HCT116 (cell line): ENCODE data around the gene HOXD1. TPM values are rescaled to one million over a fixed set of nuclear protein-coding genes. Genes with fewer than 3 reads are reported as not detected.

Source experiments
- ATAC-seq: fragments of 200-7000 bp; cut with Tn5 transposase; 2 replicates; pipeline ENCODE4 v1.9.1; 2020; ENCODE audit warnings: mild to moderate bottlenecking, moderate library complexity
- BruUV-seq: library from RNA; stranded (reverse); fragments of 400-500 nt; replicated peaks from 2 replicates; lab custom pipeline; 2021; lab: Mats Ljungman, UMichigan
- CTCF ChIA-PET: fragments of 300-600 bp; sonication (Branson Sonifier 250); formaldehyde crosslinking; loops from one replicate; lab custom pipeline; 2021; ENCODE audit warnings: antibody characterized with exemption; lab: Charles Lee
- POLR2A ChIA-PET: fragments of 300-600, 350-600 bp; sonication (Branson Sonifier 250); formaldehyde crosslinking; loops from one replicate; lab custom pipeline; 2021; ENCODE audit warnings: antibody characterized with exemption; lab: Charles Lee
- RAD21 ChIA-PET, 2 experiments: fragments of 300-600 bp; sonication (Branson Sonifier 250); formaldehyde crosslinking; loops; one replicate each; lab custom pipeline; 2023; ENCODE audit warnings: low total read pairs in 2 of 2; ENCODE audit not compliant: uncharacterized antibody in 2 of 2, unreplicated experiment in 2 of 2, low non-redundant PET in 1 of 2; lab: Charles Lee
- DNase-seq: peaks from one replicate; pipeline ENCODE4 v3.0.0-alpha.2; 2010; ENCODE audit warnings: low read depth, low spot score
- H2AFZ ChIP-seq: fragments of 200-600 bp; shearing (Covaris generic), sonication (generic); 2 replicates; pipeline ENCODE4 v1.6.1; 2017; ENCODE audit warnings: low read depth, mixed run types, mixed read lengths, antibody characterized with exemption, low read length; ENCODE audit not compliant: poor library complexity, severe bottlenecking
- H3K27ac ChIP-seq: 2 replicates; pipeline ENCODE4 v1.5.1; 2012; ENCODE audit warnings: low read depth, low read length
- H3K27me3 ChIP-seq: fragments of 200-600 bp; sonication (generic); 2 replicates; pipeline ENCODE4 v1.6.1; 2016; ENCODE audit warnings: mixed run types, low read length, mixed read lengths; ENCODE audit not compliant: insufficient read depth
- H3K36me3 ChIP-seq, 2 experiments: fragments of 200-500 bp in 1 of 2; fragments of 200-600 bp in 1 of 2; sonication (Bioruptor generic) in 1 of 2; sonication (generic) in 1 of 2; 2 replicates each; pipeline versions ENCODE4 v1.5.1 to v1.6.1; 2014 to 2016; ENCODE audit warnings: low read length in 2 of 2, inconsistent platforms in 1 of 2, mixed read lengths in 1 of 2, mixed run types in 1 of 2; ENCODE audit not compliant: insufficient read depth in 2 of 2, control insufficient read depth in 1 of 2
- H3K4me1 ChIP-seq, 2 experiments: fragments of 200-600 bp in 1 of 2; sonication (generic) in 1 of 2; 2 replicates each; pipeline versions ENCODE4 v1.5.1 to v1.6.1; 2012 to 2017; ENCODE audit warnings: low read length in 2 of 2, inconsistent platforms in 1 of 2, mild to moderate bottlenecking in 1 of 2, mixed read lengths in 1 of 2, mixed run types in 1 of 2, moderate library complexity in 1 of 2; ENCODE audit not compliant: insufficient read depth in 2 of 2, control insufficient read depth in 1 of 2
- H3K4me2 ChIP-seq: fragments of 200-600 bp; sonication (generic); 2 replicates; pipeline ENCODE4 v1.6.1; 2017; ENCODE audit warnings: mixed run types, low read length, mixed read lengths
- H3K4me3 ChIP-seq, 2 experiments: fragments of 200-600 bp in 1 of 2; sonication (generic) in 1 of 2; replicated peaks in 1 of 2; 2 replicates each; pipeline ENCODE4 v1.5.1; 2011 to 2016; ENCODE audit warnings: low read length in 2 of 2, control low read depth in 1 of 2, low read depth in 1 of 2, mild to moderate bottlenecking in 1 of 2, mixed read lengths in 1 of 2, mixed run types in 1 of 2
- H3K79me2 ChIP-seq: fragments of 200-600 bp; sonication (generic); 2 replicates; pipeline ENCODE4 v1.6.1; 2017; ENCODE audit warnings: mild to moderate bottlenecking, mixed run types, low read length, moderate library complexity, mixed read lengths; ENCODE audit not compliant: insufficient read depth
- H3K9ac ChIP-seq: fragments of 200-600 bp; sonication (generic); 2 replicates; pipeline ENCODE4 v1.6.1; 2016; ENCODE audit warnings: low read length, mixed read lengths
- H3K9me2 ChIP-seq: fragments of 200-600 bp; sonication (generic), shearing (Covaris generic); 2 replicates; pipeline ENCODE4 v1.6.1; 2017; ENCODE audit warnings: mixed run types, mild to moderate bottlenecking, moderate library complexity; ENCODE audit not compliant: insufficient read depth
- H3K9me3 ChIP-seq, 2 experiments: fragments of 200-500 bp in 1 of 2; fragments of 200-600 bp in 1 of 2; sonication (Bioruptor generic) in 1 of 2; sonication (generic) in 1 of 2; 2 replicates each; pipeline ENCODE4 v1.6.1; 2014 to 2017; ENCODE audit warnings: low read length in 2 of 2, mixed read lengths in 2 of 2, inconsistent platforms in 1 of 2, low read depth in 1 of 2, mild to moderate bottlenecking in 1 of 2, mixed run types in 1 of 2, moderate library complexity in 1 of 2; ENCODE audit not compliant: control insufficient read depth in 1 of 2, insufficient read depth in 1 of 2
- H4K20me1 ChIP-seq: fragments of 200-600 bp; sonication (generic), shearing (Covaris generic); 2 replicates; pipeline ENCODE4 v1.6.1; 2017; ENCODE audit warnings: mixed run types, mild to moderate bottlenecking, moderate library complexity; ENCODE audit not compliant: insufficient read depth
- ATF3 ChIP-seq: IDR thresholded peaks from 2 replicates; pipeline ENCODE4 v1.6.1; 2012
- CEBPB ChIP-seq: IDR thresholded peaks from 2 replicates; pipeline ENCODE4 v1.6.1; 2012; ENCODE audit warnings: low read depth
- EZH2phosphoT487 ChIP-seq: fragments of 200-600 bp; IDR thresholded peaks from 2 replicates; pipeline ENCODE4 v1.6.1; 2018; ENCODE audit warnings: antibody characterized with exemption, borderline replicate concordance
- JUND ChIP-seq: IDR thresholded peaks from 2 replicates; pipeline ENCODE4 v1.6.1; 2012
- POLR2AphosphoS5 ChIP-seq: IDR thresholded peaks from 2 replicates; pipeline ENCODE4 v1.6.1; 2011; ENCODE audit warnings: mild to moderate bottlenecking, low read depth, low read length, moderate library complexity
- SP1 ChIP-seq: IDR thresholded peaks from 2 replicates; pipeline ENCODE4 v1.6.1; 2012; ENCODE audit warnings: low read depth
- SRF ChIP-seq: IDR thresholded peaks from 2 replicates; pipeline ENCODE4 v1.6.1; 2012; ENCODE audit warnings: low read depth
- YY1 ChIP-seq: IDR thresholded peaks from 2 replicates; pipeline ENCODE4 v1.6.1; 2011; ENCODE audit warnings: low read length, low read depth, moderate library complexity, mild to moderate bottlenecking; ENCODE audit not compliant: insufficient replicate concordance; ENCODE audit errors: extremely low read depth
- intact Hi-C: fragments of 100-400 bp; cut with micrococcal nuclease; formaldehyde crosslinking; loops from 2 replicates; pipeline ENCODE4 v1.10.0; 2022
- total RNA-seq: library from RNA; stranded (reverse); gene quantifications from one replicate; pipeline ENCODE4 v1.2.1, GENCODE V29; 2021; ENCODE audit not compliant: unreplicated experiment
- TF ChIP-seq, protein P1 (sequence below): IDR thresholded peaks from 2 replicates; pipeline ENCODE4 v1.6.1; 2012; ENCODE audit warnings: low read depth

The HOXD1 gene
- total RNA-seq, 1 experiment from 2014 or later = not detected

DNA sequence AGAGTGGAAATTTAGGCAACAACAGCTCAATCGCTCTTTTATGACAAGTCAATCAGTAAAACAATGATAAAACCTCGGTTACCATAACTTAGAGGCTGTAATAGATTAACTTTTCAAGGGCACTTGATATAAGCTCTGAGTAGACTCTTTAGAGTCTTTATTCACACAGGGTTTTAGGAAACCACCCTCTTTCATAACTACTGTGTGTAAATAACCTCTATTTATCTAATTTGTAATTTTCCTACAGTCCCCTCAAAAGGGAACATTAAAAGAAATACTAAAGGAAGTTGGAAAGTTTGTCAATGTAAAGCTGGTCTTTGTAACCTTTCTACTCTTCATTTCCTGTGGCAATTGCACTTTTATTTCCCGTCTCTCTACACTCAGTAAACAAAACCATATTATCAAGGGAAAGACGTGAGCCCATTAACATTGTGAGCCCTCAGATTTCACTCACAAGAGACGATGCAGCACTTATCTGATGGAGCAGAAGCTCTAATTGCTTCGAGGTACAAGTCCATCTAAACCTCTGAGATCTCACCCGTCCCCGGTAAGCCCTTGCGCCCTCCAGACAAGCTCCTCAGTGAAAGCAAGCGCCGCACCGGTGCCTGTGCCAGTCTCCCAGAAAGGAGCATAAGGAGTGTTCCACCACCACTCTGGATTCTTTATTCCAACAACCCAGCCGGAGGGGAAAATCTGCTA is 1.1 kb upstream of the HOXD1 start:
- ATAC-seq (no peak), DNase-seq (no peak)
- no peaks in the 10 kb centered on the region for H4K20me1 ChIP-seq
- ChIA-PET POLR2A (no interaction called here), RAD21 (no interaction called here), CTCF (no interaction called here)
- intact Hi-C loops = no loop called here
- H2AFZ ChIP-seq = no peak overlapping the region
- H3K9me3 ChIP-seq = no peaks in the 10 kb centered on the region
- H3K4me3 ChIP-seq = no peak overlapping the region
- H3K27me3 ChIP-seq = no peaks in the 10 kb centered on the region
- H3K4me1 ChIP-seq = peaks cover 0 to 6% of the 10 kb centered on the region in 2 experiments; a peak in 1 of 4 replicates
- H3K36me3 ChIP-seq = no peaks in the 10 kb centered on the region
- H3K9ac ChIP-seq = no peak overlapping the region
- peak overlapping the region; percentile 57; the same call in 1 of the 2 replicates for H3K4me2 ChIP-seq
- H3K9me2 ChIP-seq = no peaks in the 10 kb centered on the region
- TF ChIP-seq YY1 = no peak
- TF ChIP-seq CEBPB = no peak
- TF ChIP-seq EZH2phosphoT487 = no peak
- no peak for TF ChIP-seq JUND
- TF ChIP-seq POLR2AphosphoS5 = no peak
- TF ChIP-seq, protein P1, sequence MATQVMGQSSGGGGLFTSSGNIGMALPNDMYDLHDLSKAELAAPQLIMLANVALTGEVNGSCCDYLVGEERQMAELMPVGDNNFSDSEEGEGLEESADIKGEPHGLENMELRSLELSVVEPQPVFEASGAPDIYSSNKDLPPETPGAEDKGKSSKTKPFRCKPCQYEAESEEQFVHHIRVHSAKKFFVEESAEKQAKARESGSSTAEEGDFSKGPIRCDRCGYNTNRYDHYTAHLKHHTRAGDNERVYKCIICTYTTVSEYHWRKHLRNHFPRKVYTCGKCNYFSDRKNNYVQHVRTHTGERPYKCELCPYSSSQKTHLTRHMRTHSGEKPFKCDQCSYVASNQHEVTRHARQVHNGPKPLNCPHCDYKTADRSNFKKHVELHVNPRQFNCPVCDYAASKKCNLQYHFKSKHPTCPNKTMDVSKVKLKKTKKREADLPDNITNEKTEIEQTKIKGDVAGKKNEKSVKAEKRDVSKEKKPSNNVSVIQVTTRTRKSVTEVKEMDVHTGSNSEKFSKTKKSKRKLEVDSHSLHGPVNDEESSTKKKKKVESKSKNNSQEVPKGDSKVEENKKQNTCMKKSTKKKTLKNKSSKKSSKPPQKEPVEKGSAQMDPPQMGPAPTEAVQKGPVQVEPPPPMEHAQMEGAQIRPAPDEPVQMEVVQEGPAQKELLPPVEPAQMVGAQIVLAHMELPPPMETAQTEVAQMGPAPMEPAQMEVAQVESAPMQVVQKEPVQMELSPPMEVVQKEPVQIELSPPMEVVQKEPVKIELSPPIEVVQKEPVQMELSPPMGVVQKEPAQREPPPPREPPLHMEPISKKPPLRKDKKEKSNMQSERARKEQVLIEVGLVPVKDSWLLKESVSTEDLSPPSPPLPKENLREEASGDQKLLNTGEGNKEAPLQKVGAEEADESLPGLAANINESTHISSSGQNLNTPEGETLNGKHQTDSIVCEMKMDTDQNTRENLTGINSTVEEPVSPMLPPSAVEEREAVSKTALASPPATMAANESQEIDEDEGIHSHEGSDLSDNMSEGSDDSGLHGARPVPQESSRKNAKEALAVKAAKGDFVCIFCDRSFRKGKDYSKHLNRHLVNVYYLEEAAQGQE = no peak
- TF ChIP-seq SRF = no peak
- no peak for TF ChIP-seq ATF3
- TF ChIP-seq SP1 = no peak
- no TSS peak for BruUV-seq
- no peak overlapping the region for H3K27ac ChIP-seq
- H3K79me2 ChIP-seq = no peaks in the 10 kb centered on the region
